ENCODE data around the gene NUP153.

Gene NUP153

GRCh38 chr6:17630511-17631073, 76.1 kb downstream of the NUP153 start:
- H3K4me2 ChIP-seq (ENCODE audit: low read length) = no peak overlapping the region
- H3K27me3 ChIP-seq (ENCODE audit: control insufficient read depth, low read length) = no peaks in the 10 kb centered on the region
- TF ChIP-seq CTCF (IDR thresholded peaks at IDR 0.05; ENCODE audit: low read depth, low read length, poor library complexity, severe bottlenecking) (no peak), EZH2phosphoT487 (IDR thresholded peaks at IDR 0.05; ENCODE audit: borderline replicate concordance, low read length) (no peak)
- H4K20me1 ChIP-seq (ENCODE audit: control insufficient read depth, insufficient read depth, low read depth, low read length) = 0 out of 2 replicates have a peak, but pooled peaks cover 3% of the 10 kb centered on the region
- peaks cover 2% of the 10 kb centered on the region; the same call in 1 of the 2 replicates for H3F3A ChIP-seq (ENCODE audit: control insufficient read depth, insufficient read depth)
- H3K79me2 ChIP-seq (ENCODE audit: control insufficient read depth, low read length) = peaks cover 94% of the 10 kb centered on the region
- H3K27ac ChIP-seq (ENCODE audit: low read depth, low read length) = no peak overlapping the region
- no peaks in the 10 kb centered on the region for H3K9me2 ChIP-seq (replicated peaks; ENCODE audit: control insufficient read depth, low read length)
- no peaks in the 10 kb centered on the region for H3K9me3 ChIP-seq (ENCODE audit: control insufficient read depth, insufficient read depth, low read length)
- H3K36me3 ChIP-seq (ENCODE audit: control insufficient read depth, low read length) = peaks cover 95% of the 10 kb centered on the region
- H3K4me1 ChIP-seq (ENCODE audit: control insufficient read depth, low read length) = peaks cover 38% of the 10 kb centered on the region
- no peak overlapping the region for H3K4me3 ChIP-seq (ENCODE audit: low read length)

- TF ChIP-seq CTCF (IDR thresholded peaks at IDR 0.05; ENCODE audit: low read depth, low read length, poor library complexity, severe bottlenecking) = no peak
- no peak for TF ChIP-seq EZH2phosphoT487 (IDR thresholded peaks at IDR 0.05; ENCODE audit: borderline replicate concordance, low read length)
- Histone ChIP-seq H3F3A (ENCODE audit: control insufficient read depth, insufficient read depth) (peaks cover 2% of the 10 kb centered on the region; the same call in 1 of the 2 replicates), H3K9me2 (replicated peaks; ENCODE audit: control insufficient read depth, low read length) (no peaks in the 10 kb centered on the region), H3K79me2 (ENCODE audit: control insufficient read depth, low read length) (peaks cover 95% of the 10 kb centered on the region), H3K27ac (ENCODE audit: low read depth, low read length) (no peak overlapping the region), H3K36me3 (ENCODE audit: control insufficient read depth, low read length) (peaks cover 96% of the 10 kb centered on the region), H3K4me2 (ENCODE audit: low read length) (no peak overlapping the region), H3K27me3 (ENCODE audit: control insufficient read depth, low read length) (no peaks in the 10 kb centered on the region), H3K9me3 (ENCODE audit: control insufficient read depth, insufficient read depth, low read length) (no peaks in the 10 kb centered on the region), H3K4me1 (ENCODE audit: control insufficient read depth, low read length) (peaks cover 39% of the 10 kb centered on the region), H4K20me1 (ENCODE audit: control insufficient read depth, insufficient read depth, low read depth, low read length) (0 out of 2 replicates have a peak, but pooled peaks cover 3% of the 10 kb centered on the region), H3K4me3 (ENCODE audit: low read length) (no peak overlapping the region)
These were observed 76.8 kb downstream of the NUP153 start for GRCh38 chr6:17629824-17630510.

GRCh38 chr6:17628873-17629272, 77.9 kb downstream of the NUP153 start:
- Histone ChIP-seq H3K79me2 (ENCODE audit: control insufficient read depth, low read length) (peaks cover 97% of the 10 kb centered on the region), H3K9me3 (ENCODE audit: control insufficient read depth, insufficient read depth, low read length) (no peaks in the 10 kb centered on the region), H3K4me2 (ENCODE audit: low read length) (no peak overlapping the region), H3K36me3 (ENCODE audit: control insufficient read depth, low read length) (peaks cover 98% of the 10 kb centered on the region), H3K4me3 (ENCODE audit: low read length) (no peak overlapping the region), H4K20me1 (ENCODE audit: control insufficient read depth, insufficient read depth, low read depth, low read length) (0 out of 2 replicates have a peak, but pooled peaks cover 3% of the 10 kb centered on the region), H3K27ac (ENCODE audit: low read depth, low read length) (no peak overlapping the region), H3F3A (ENCODE audit: control insufficient read depth, insufficient read depth) (peaks cover 2% of the 10 kb centered on the region; the same call in 1 of the 2 replicates), H3K27me3 (ENCODE audit: control insufficient read depth, low read length) (no peaks in the 10 kb centered on the region), H3K4me1 (ENCODE audit: control insufficient read depth, low read length) (peaks cover 45% of the 10 kb centered on the region), H3K9me2 (replicated peaks; ENCODE audit: control insufficient read depth, low read length) (no peaks in the 10 kb centered on the region)
- TF ChIP-seq EZH2phosphoT487 (IDR thresholded peaks at IDR 0.05; ENCODE audit: borderline replicate concordance, low read length) (no peak), CTCF (IDR thresholded peaks at IDR 0.05; ENCODE audit: low read depth, low read length, poor library complexity, severe bottlenecking) (no peak)

Data from DOHH2 (cell line).